ENCODE results near the gene FAM3D.

The FAM3D gene

GRCh38 chr3:58647381-58648141, 19.0 kb downstream of the FAM3D start:
- no peak overlapping the region for H3K4me3 ChIP-seq (ENCODE audit: low read depth in 1 of 2, low read length in 2 of 2)
- H3K36me3 ChIP-seq (ENCODE audit: insufficient read depth, low read length): no peaks in the 10 kb centered on the region
- no peak overlapping the region for H3K9ac ChIP-seq (ENCODE audit: low read length)
- H3K4me1 ChIP-seq (ENCODE audit: insufficient read depth, low read length): peaks cover 10% of the 10 kb centered on the region
- H3K9me3 ChIP-seq (ENCODE audit: low read length): no peaks in the 10 kb centered on the region
- no peak overlapping the region for H3K27ac ChIP-seq (ENCODE audit: low read depth, low read length)
- H3K27me3 ChIP-seq (ENCODE audit: control insufficient read depth in 1 of 2, insufficient read depth in 2 of 2, low read length in 2 of 2): no peaks in the 10 kb centered on the region

DNA sequence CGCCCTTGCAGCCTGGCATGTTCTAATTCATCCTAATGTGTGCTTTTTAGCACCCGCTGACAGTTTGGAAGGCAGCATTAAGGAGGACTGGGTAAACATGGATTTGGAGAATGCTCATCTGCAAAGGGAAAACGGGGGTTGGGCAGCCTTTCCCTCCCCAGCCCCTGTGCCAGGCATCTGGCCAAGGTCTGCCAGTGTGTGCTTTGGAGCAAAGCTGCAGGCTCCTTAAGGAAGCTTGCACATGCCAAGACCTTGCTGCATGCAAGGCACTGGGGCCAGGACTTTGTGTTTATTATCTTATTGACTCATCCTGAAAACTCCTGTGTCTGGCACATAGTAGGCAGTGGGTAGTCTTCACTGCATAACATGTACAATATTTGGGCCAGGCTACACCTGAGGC, 20.1 kb downstream of the FAM3D start:
- Histone ChIP-seq H3K36me3 (ENCODE audit: insufficient read depth, low read length) (no peaks in the 10 kb centered on the region), H3K9ac (ENCODE audit: low read length) (no peak overlapping the region), H3K27ac (ENCODE audit: low read depth, low read length) (no peak overlapping the region), H3K27me3 (ENCODE audit: control insufficient read depth in 1 of 2, insufficient read depth in 2 of 2, low read length in 2 of 2) (no peaks in the 10 kb centered on the region), H3K4me1 (ENCODE audit: insufficient read depth, low read length) (peaks cover 10% of the 10 kb centered on the region), H3K9me3 (ENCODE audit: low read length) (no peaks in the 10 kb centered on the region), H3K4me3 (ENCODE audit: low read depth in 1 of 2, low read length in 2 of 2) (no peak overlapping the region)

DNA sequence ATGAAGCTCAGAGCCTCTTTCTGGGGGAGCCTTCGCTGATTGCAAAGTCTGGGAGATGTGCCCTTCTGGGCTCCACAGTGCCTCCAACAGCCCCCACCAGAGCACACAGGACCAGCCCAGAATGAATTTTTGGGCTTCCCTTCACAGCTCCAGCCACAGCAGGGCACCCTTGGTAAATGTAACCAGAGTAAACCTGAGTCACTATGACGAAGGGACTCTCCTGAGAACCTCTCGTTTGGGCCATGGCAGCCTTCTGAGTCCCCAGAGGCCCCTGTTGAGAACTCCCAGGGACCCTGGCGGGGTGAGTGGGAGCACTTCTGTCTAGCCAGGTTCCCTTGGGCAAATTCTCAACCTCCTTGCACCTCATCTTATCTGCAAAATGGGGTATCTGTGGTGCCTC, 20.8 kb downstream of the FAM3D start:
- peaks cover 11% of the 10 kb centered on the region for H3K4me1 ChIP-seq (ENCODE audit: insufficient read depth, low read length)
- no peaks in the 10 kb centered on the region for H3K36me3 ChIP-seq (ENCODE audit: insufficient read depth, low read length)
- H3K27ac ChIP-seq (ENCODE audit: low read depth, low read length): no peak overlapping the region
- H3K9me3 ChIP-seq (ENCODE audit: low read length): no peaks in the 10 kb centered on the region
- no peak overlapping the region for H3K9ac ChIP-seq (ENCODE audit: low read length)
- H3K4me3 ChIP-seq (ENCODE audit: low read depth in 1 of 2, low read length in 2 of 2): no peak overlapping the region
- no peaks in the 10 kb centered on the region for H3K27me3 ChIP-seq (ENCODE audit: control insufficient read depth in 1 of 2, insufficient read depth in 2 of 2, low read length in 2 of 2)

GRCh38 chr3:58642846-58643245, 23.7 kb downstream of the FAM3D start:
- H3K4me3 ChIP-seq (ENCODE audit: low read depth in 1 of 2, low read length in 2 of 2): no peak overlapping the region
- no peak overlapping the region for H3K9ac ChIP-seq (ENCODE audit: low read length)
- peaks cover 16% of the 10 kb centered on the region for H3K4me1 ChIP-seq (ENCODE audit: insufficient read depth, low read length)
- no peak overlapping the region for H3K27ac ChIP-seq (ENCODE audit: low read depth, low read length)
- no peaks in the 10 kb centered on the region for H3K36me3 ChIP-seq (ENCODE audit: insufficient read depth, low read length)
- H3K9me3 ChIP-seq (ENCODE audit: low read length): no peaks in the 10 kb centered on the region
- no peaks in the 10 kb centered on the region for H3K27me3 ChIP-seq (ENCODE audit: control insufficient read depth in 1 of 2, insufficient read depth in 2 of 2, low read length in 2 of 2)

GRCh38 chr3:58640700-58641372, 25.7 kb downstream of the FAM3D start:
- no peaks in the 10 kb centered on the region for H3K9me3 ChIP-seq (ENCODE audit: low read length)
- H3K4me1 ChIP-seq (ENCODE audit: insufficient read depth, low read length): peaks cover 6% of the 10 kb centered on the region
- no peaks in the 10 kb centered on the region for H3K36me3 ChIP-seq (ENCODE audit: insufficient read depth, low read length)
- H3K4me3 ChIP-seq (ENCODE audit: low read depth in 1 of 2, low read length in 2 of 2): no peak overlapping the region
- H3K27ac ChIP-seq (ENCODE audit: low read depth, low read length): no peak overlapping the region
- no peaks in the 10 kb centered on the region for H3K27me3 ChIP-seq (ENCODE audit: control insufficient read depth in 1 of 2, insufficient read depth in 2 of 2, low read length in 2 of 2)
- H3K9ac ChIP-seq (ENCODE audit: low read length): no peak overlapping the region

- Histone ChIP-seq H3K27me3 (ENCODE audit: control insufficient read depth in 1 of 2, insufficient read depth in 2 of 2, low read length in 2 of 2) (no peaks in the 10 kb centered on the region), H3K4me3 (ENCODE audit: low read depth in 1 of 2, low read length in 2 of 2) (no peak overlapping the region), H3K27ac (ENCODE audit: low read depth, low read length) (no peak overlapping the region), H3K9ac (ENCODE audit: low read length) (no peak overlapping the region), H3K4me1 (ENCODE audit: insufficient read depth, low read length) (peaks cover 6% of the 10 kb centered on the region), H3K9me3 (ENCODE audit: low read length) (no peaks in the 10 kb centered on the region), H3K36me3 (ENCODE audit: insufficient read depth, low read length) (no peaks in the 10 kb centered on the region)
Measured at GRCh38 chr3:58639842-58640241, 26.7 kb downstream of the FAM3D start.

GRCh38 chr3:58639001-58639400, 27.6 kb downstream of the FAM3D start:
- Histone ChIP-seq H3K4me3 (ENCODE audit: low read depth in 1 of 2, low read length in 2 of 2) (no peak overlapping the region), H3K4me1 (ENCODE audit: insufficient read depth, low read length) (peaks cover 6% of the 10 kb centered on the region), H3K27ac (ENCODE audit: low read depth, low read length) (no peak overlapping the region), H3K9ac (ENCODE audit: low read length) (no peak overlapping the region), H3K27me3 (ENCODE audit: control insufficient read depth in 1 of 2, insufficient read depth in 2 of 2, low read length in 2 of 2) (no peaks in the 10 kb centered on the region), H3K36me3 (ENCODE audit: insufficient read depth, low read length) (no peaks in the 10 kb centered on the region), H3K9me3 (ENCODE audit: low read length) (no peaks in the 10 kb centered on the region)

GRCh38 chr3:58638591-58638990, 28.0 kb downstream of the FAM3D start:
- H3K4me1 ChIP-seq (ENCODE audit: insufficient read depth, low read length): peaks cover 6% of the 10 kb centered on the region
- H3K4me3 ChIP-seq (ENCODE audit: low read depth in 1 of 2, low read length in 2 of 2): no peak overlapping the region
- no peaks in the 10 kb centered on the region for H3K27me3 ChIP-seq (ENCODE audit: control insufficient read depth in 1 of 2, insufficient read depth in 2 of 2, low read length in 2 of 2)
- H3K36me3 ChIP-seq (ENCODE audit: insufficient read depth, low read length): no peaks in the 10 kb centered on the region
- H3K9ac ChIP-seq (ENCODE audit: low read length): no peak overlapping the region
- no peak overlapping the region for H3K27ac ChIP-seq (ENCODE audit: low read depth, low read length)
- no peaks in the 10 kb centered on the region for H3K9me3 ChIP-seq (ENCODE audit: low read length)

DNA sequence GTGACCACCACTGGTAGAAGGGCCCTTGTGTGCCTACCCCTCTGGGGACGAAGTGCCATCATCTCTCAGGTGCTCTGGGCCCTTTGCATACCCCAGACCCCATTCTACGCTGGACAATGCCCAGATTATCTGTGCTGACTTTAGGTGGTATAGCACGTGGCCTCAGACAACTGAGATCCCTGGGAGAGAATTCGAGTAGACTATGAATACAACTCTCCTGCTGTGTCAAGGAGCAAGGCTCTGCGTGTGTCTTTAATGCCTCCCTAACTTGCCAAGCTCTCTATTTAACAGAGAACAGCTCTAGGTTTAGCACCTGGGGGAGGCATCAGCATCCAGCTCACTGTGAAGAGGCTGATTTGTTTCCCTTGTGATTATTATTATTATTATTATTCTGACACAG, 29.1 kb downstream of the FAM3D start:
- Histone ChIP-seq H3K4me1 (ENCODE audit: insufficient read depth, low read length) (peaks cover 6% of the 10 kb centered on the region), H3K27ac (ENCODE audit: low read depth, low read length) (no peak overlapping the region), H3K4me3 (ENCODE audit: low read depth in 1 of 2, low read length in 2 of 2) (no peak overlapping the region), H3K9ac (ENCODE audit: low read length) (no peak overlapping the region), H3K9me3 (ENCODE audit: low read length) (no peaks in the 10 kb centered on the region), H3K36me3 (ENCODE audit: insufficient read depth, low read length) (no peaks in the 10 kb centered on the region), H3K27me3 (ENCODE audit: control insufficient read depth in 1 of 2, insufficient read depth in 2 of 2, low read length in 2 of 2) (no peaks in the 10 kb centered on the region)

GRCh38 chr3:58635371-58636285, 30.9 kb downstream of the FAM3D start:
- H3K9ac ChIP-seq (ENCODE audit: low read length): no peak overlapping the region
- H3K36me3 ChIP-seq (ENCODE audit: insufficient read depth, low read length): no peaks in the 10 kb centered on the region
- H3K4me3 ChIP-seq (ENCODE audit: low read depth in 1 of 2, low read length in 2 of 2): no peak overlapping the region

GRCh38 chr3:58633157-58633865, 33.3 kb downstream of the FAM3D start:
- no peaks in the 10 kb centered on the region for H3K27me3 ChIP-seq (ENCODE audit: control insufficient read depth in 1 of 2, insufficient read depth in 2 of 2, low read length in 2 of 2)

More at GRCh38 chr3:58635371-58636285, 30.9 kb downstream of the FAM3D start:
- no peak overlapping the region for H3K27ac ChIP-seq (ENCODE audit: low read depth, low read length)
- H3K9me3 ChIP-seq (ENCODE audit: low read length): no peaks in the 10 kb centered on the region
- H3K4me1 ChIP-seq (ENCODE audit: insufficient read depth, low read length): peaks cover 3% of the 10 kb centered on the region
- H3K27me3 ChIP-seq (ENCODE audit: control insufficient read depth in 1 of 2, insufficient read depth in 2 of 2, low read length in 2 of 2): no peaks in the 10 kb centered on the region

More at GRCh38 chr3:58633157-58633865, 33.3 kb downstream of the FAM3D start:
- Histone ChIP-seq H3K4me1 (ENCODE audit: insufficient read depth, low read length) (peaks cover 9% of the 10 kb centered on the region), H3K9ac (ENCODE audit: low read length) (no peak overlapping the region), H3K9me3 (ENCODE audit: low read length) (no peaks in the 10 kb centered on the region), H3K36me3 (ENCODE audit: insufficient read depth, low read length) (no peaks in the 10 kb centered on the region), H3K27ac (ENCODE audit: low read depth, low read length) (no peak overlapping the region), H3K4me3 (ENCODE audit: low read depth in 1 of 2, low read length in 2 of 2) (no peak overlapping the region)
